ENCODE results near the gene GLIPR1.
A peak's percentile ranks its signal among the peaks of the same experiment; 100 is the strongest.
"Not testable (repeated sequence)": the region's sequence is repeated elsewhere in the genome, so short reads cannot be mapped to it uniquely, and the experiment has no call there.

GLIPR1 gene

GRCh38 chr12:75455839-75456238 is 24.7 kb upstream of the GLIPR1 start:
- Mint-ChIP-seq H3K27me3 (no peaks in the 10 kb centered on the region), H3K4me1 (ENCODE audit: low read depth) (peaks cover 29% of the 10 kb centered on the region), H3K27ac (no peak overlapping the region), H3K9me3 (peaks cover 6% of the 10 kb centered on the region), H3K36me3 (ENCODE audit: low read depth) (no peaks in the 10 kb centered on the region), H3K4me3 (no peak overlapping the region)
- DNase-seq = no peak

- H3K4me3 Mint-ChIP-seq = no peak overlapping the region
- H3K9me3 Mint-ChIP-seq = peaks cover 6% of the 10 kb centered on the region
- no peak overlapping the region for H3K27ac Mint-ChIP-seq
- H3K36me3 Mint-ChIP-seq (ENCODE audit: low read depth) = no peaks in the 10 kb centered on the region
- DNase-seq = no peak
- peaks cover 29% of the 10 kb centered on the region for H3K4me1 Mint-ChIP-seq (ENCODE audit: low read depth)
- H3K27me3 Mint-ChIP-seq = no peaks in the 10 kb centered on the region
Observed at GRCh38 chr12:75457191-75457590, 23.4 kb upstream of the GLIPR1 start.

- not testable (repeated sequence) for H3K9me3 Mint-ChIP-seq; DNase-seq; H3K27me3 Mint-ChIP-seq; H3K36me3 Mint-ChIP-seq (ENCODE audit: low read depth); H3K4me3 Mint-ChIP-seq; H3K27ac Mint-ChIP-seq
- H3K4me1 Mint-ChIP-seq (ENCODE audit: low read depth) = peaks cover 29% of the 10 kb centered on the region
Observed at GRCh38 chr12:75457866-75458265, 22.7 kb upstream of the GLIPR1 start.

- Mint-ChIP-seq H3K9me3 (peaks cover 6% of the 10 kb centered on the region), H3K27me3 (no peaks in the 10 kb centered on the region), H3K4me3 (no peak overlapping the region), H3K36me3 (ENCODE audit: low read depth) (no peaks in the 10 kb centered on the region), H3K4me1 (ENCODE audit: low read depth) (peaks cover 29% of the 10 kb centered on the region), H3K27ac (no peak overlapping the region)
- DNase-seq = no peak
Observed at GRCh38 chr12:75459755-75460154, 20.8 kb upstream of the GLIPR1 start.

- peaks cover 29% of the 10 kb centered on the region for H3K4me1 Mint-ChIP-seq (ENCODE audit: low read depth)
- H3K36me3 Mint-ChIP-seq (ENCODE audit: low read depth) = no peaks in the 10 kb centered on the region
- no peak overlapping the region for H3K27ac Mint-ChIP-seq
- peaks cover 6% of the 10 kb centered on the region for H3K9me3 Mint-ChIP-seq
- no peaks in the 10 kb centered on the region for H3K27me3 Mint-ChIP-seq
- no peak for DNase-seq
- no peak overlapping the region for H3K4me3 Mint-ChIP-seq
Observed at GRCh38 chr12:75460204-75460603, 20.4 kb upstream of the GLIPR1 start.

- DNase-seq = no peak
- Mint-ChIP-seq H3K27ac (no peak overlapping the region), H3K9me3 (no peaks in the 10 kb centered on the region), H3K27me3 (peaks cover 4% of the 10 kb centered on the region), H3K4me3 (no peak overlapping the region), H3K4me1 (ENCODE audit: low read depth) (peaks cover 16% of the 10 kb centered on the region), H3K36me3 (ENCODE audit: low read depth) (no peaks in the 10 kb centered on the region)
Observed at GRCh38 chr12:75471902-75472890, 8.4 kb upstream of the GLIPR1 start.

GRCh38 chr12:75474116-75474515 is 6.4 kb upstream of the GLIPR1 start:
- H3K27ac Mint-ChIP-seq = no peak overlapping the region
- no peaks in the 10 kb centered on the region for H3K36me3 Mint-ChIP-seq (ENCODE audit: low read depth)
- no peak overlapping the region for H3K4me3 Mint-ChIP-seq
- no peak for DNase-seq
- peaks cover 35% of the 10 kb centered on the region for H3K4me1 Mint-ChIP-seq (ENCODE audit: low read depth)
- peaks cover 4% of the 10 kb centered on the region for H3K27me3 Mint-ChIP-seq
- no peaks in the 10 kb centered on the region for H3K9me3 Mint-ChIP-seq

GRCh38 chr12:75476071-75476470 is 4.5 kb upstream of the GLIPR1 start:
- peaks cover 54% of the 10 kb centered on the region for H3K4me1 Mint-ChIP-seq (ENCODE audit: low read depth)
- DNase-seq = no peak
- no peak overlapping the region for H3K27ac Mint-ChIP-seq
- no peaks in the 10 kb centered on the region for H3K9me3 Mint-ChIP-seq
- peaks cover 4% of the 10 kb centered on the region for H3K27me3 Mint-ChIP-seq
- H3K4me3 Mint-ChIP-seq = no peak overlapping the region
- peaks cover 2% of the 10 kb centered on the region for H3K36me3 Mint-ChIP-seq (ENCODE audit: low read depth)

GRCh38 chr12:75477137-75477536 is 3.4 kb upstream of the GLIPR1 start:
- Mint-ChIP-seq H3K27ac (peak overlapping the region; percentile 18), H3K36me3 (ENCODE audit: low read depth) (peaks cover 2% of the 10 kb centered on the region), H3K27me3 (peaks cover 4% of the 10 kb centered on the region), H3K4me3 (no peak overlapping the region), H3K4me1 (ENCODE audit: low read depth) (peaks cover 65% of the 10 kb centered on the region), H3K9me3 (no peaks in the 10 kb centered on the region)
- DNase-seq = no peak

- H3K27me3 Mint-ChIP-seq = peaks cover 4% of the 10 kb centered on the region
- peak overlapping the region; percentile 97 for H3K27ac Mint-ChIP-seq
- peak overlapping the region; percentile 4 for H3K4me3 Mint-ChIP-seq
- peaks cover 4% of the 10 kb centered on the region for H3K36me3 Mint-ChIP-seq (ENCODE audit: low read depth)
- H3K4me1 Mint-ChIP-seq (ENCODE audit: low read depth) = peaks cover 76% of the 10 kb centered on the region
- no peaks in the 10 kb centered on the region for H3K9me3 Mint-ChIP-seq
- no peak for DNase-seq
Observed at GRCh38 chr12:75478116-75478794, 2.3 kb upstream of the GLIPR1 start.

GRCh38 chr12:75479963-75480461 is 543 bp upstream of the GLIPR1 start:
- Mint-ChIP-seq H3K27ac (peak overlapping the region; percentile 97), H3K4me1 (ENCODE audit: low read depth) (peaks cover 94% of the 10 kb centered on the region), H3K4me3 (peak overlapping the region; percentile 85), H3K9me3 (no peaks in the 10 kb centered on the region), H3K27me3 (no peaks in the 10 kb centered on the region), H3K36me3 (ENCODE audit: low read depth) (peaks cover 11% of the 10 kb centered on the region)
- DNase-seq = no peak

GRCh38 chr12:75481013-75481705 is 604 bp downstream of the GLIPR1 start:
- Mint-ChIP-seq H3K36me3 (ENCODE audit: low read depth) (peaks cover 17% of the 10 kb centered on the region), H3K4me1 (ENCODE audit: low read depth) (peaks cover 95% of the 10 kb centered on the region), H3K27ac (peak overlapping the region; percentile 97), H3K4me3 (peak overlapping the region; percentile 85), H3K9me3 (no peaks in the 10 kb centered on the region), H3K27me3 (no peaks in the 10 kb centered on the region)
- no peak for DNase-seq

- H3K27me3 Mint-ChIP-seq = no peaks in the 10 kb centered on the region
- peak overlapping the region; percentile 97 for H3K27ac Mint-ChIP-seq
- H3K36me3 Mint-ChIP-seq (ENCODE audit: low read depth) = peaks cover 21% of the 10 kb centered on the region
- DNase-seq = no peak
- no peaks in the 10 kb centered on the region for H3K9me3 Mint-ChIP-seq
- peaks cover 95% of the 10 kb centered on the region for H3K4me1 Mint-ChIP-seq (ENCODE audit: low read depth)
- H3K4me3 Mint-ChIP-seq = peak overlapping the region; percentile 85
Observed at GRCh38 chr12:75481774-75482173, 1.2 kb downstream of the GLIPR1 start.

GRCh38 chr12:75482646-75483045 is 2.1 kb downstream of the GLIPR1 start:
- H3K4me3 Mint-ChIP-seq = peak overlapping the region; percentile 85
- H3K4me1 Mint-ChIP-seq (ENCODE audit: low read depth) = peaks cover 92% of the 10 kb centered on the region
- peak overlapping the region; percentile 88 for H3K27ac Mint-ChIP-seq
- H3K36me3 Mint-ChIP-seq (ENCODE audit: low read depth) = peaks cover 28% of the 10 kb centered on the region
- H3K27me3 Mint-ChIP-seq = no peaks in the 10 kb centered on the region
- H3K9me3 Mint-ChIP-seq = no peaks in the 10 kb centered on the region
- no peak for DNase-seq
